ENCODE measurements around the gene C1orf174.

Gene C1orf174

GRCh38 chr1:3908886-3909517 lies 8.9 kb upstream of the C1orf174 start:
- no peak for DNase-seq

- no peak for DNase-seq
Measured at GRCh38 chr1:3907621-3908165, 7.6 kb upstream of the C1orf174 start.

GRCh38 chr1:3907031-3907534 lies 7.0 kb upstream of the C1orf174 start:
- peak; percentile 78 for DNase-seq

- DNase-seq = no peak
Measured at GRCh38 chr1:3906672-3907020, 6.6 kb upstream of the C1orf174 start.

GRCh38 chr1:3905953-3906671 lies 6.0 kb upstream of the C1orf174 start:
- no peak for DNase-seq

- DNase-seq = no peak
Measured at GRCh38 chr1:3905266-3905952, 5.3 kb upstream of the C1orf174 start.

GRCh38 chr1:3904843-3905185 lies 4.7 kb upstream of the C1orf174 start:
- no peak for DNase-seq

- no peak for DNase-seq
Measured at GRCh38 chr1:3904006-3904842, 4.2 kb upstream of the C1orf174 start.

GRCh38 chr1:3903141-3904005 lies 3.3 kb upstream of the C1orf174 start:
- no peak for DNase-seq

- no peak for DNase-seq
Measured at GRCh38 chr1:3902571-3903091, 2.6 kb upstream of the C1orf174 start.

- DNase-seq = no peak
Measured at GRCh38 chr1:3902111-3902511, 2.0 kb upstream of the C1orf174 start.

- DNase-seq = peak; percentile 98
Measured at GRCh38 chr1:3900969-3901529, 977 bp upstream of the C1orf174 start.

GRCh38 chr1:3899754-3900149 lies 320 bp downstream of the C1orf174 start:
- no peak for DNase-seq

GRCh38 chr1:3898994-3899753 lies 898 bp downstream of the C1orf174 start:
- DNase-seq = no peak

- DNase-seq = no peak
Measured at GRCh38 chr1:3898475-3898735, 1.7 kb downstream of the C1orf174 start.

- DNase-seq = peak; percentile 82
Measured at GRCh38 chr1:3896396-3897000, 3.6 kb downstream of the C1orf174 start.

GRCh38 chr1:3895951-3896325 lies 4.1 kb downstream of the C1orf174 start:
- no peak for DNase-seq

- DNase-seq = no peak
Measured at GRCh38 chr1:3895279-3895950, 4.7 kb downstream of the C1orf174 start.

- DNase-seq = no peak
Measured at GRCh38 chr1:3894626-3895278, 5.3 kb downstream of the C1orf174 start.

Data from islet precursor cell (in vitro differentiated cells).